Activated gamma-delta T cell (primary cell): ENCODE measurements around the gene ZNF410.
"Not testable (repeated sequence)": the region's sequence is repeated elsewhere in the genome, so short reads cannot be mapped to it uniquely, and the experiment has no call there.

ENCODE experiments used
- DNase-seq: peaks from one replicate; lab custom pipeline; 2025; lab: John Stamatoyannopoulos, UW
- total RNA-seq, 2 donors: gene quantifications; one replicate each; lab custom pipeline; 2026; lab: John Stamatoyannopoulos, UW

ZNF410 gene
- total RNA-seq: 8.5 to 9.2 reads per million in 2 donors

- DNase-seq: peak; percentile 82
Measured at GRCh38 chr14:73886449-73887317, at the start of gene ZNF410. ZNF410 (plus strand) TSS chr14:73886859; CDS start chr14:73892176, 5,317 bp downstream.

GRCh38 chr14:73838293-73839034 lies 48.2 kb upstream of the ZNF410 start:
- not testable (repeated sequence) for DNase-seq

GRCh38 chr14:73842201-73842600 lies 44.5 kb upstream of the ZNF410 start:
- no peak for DNase-seq

- no peak for DNase-seq
Measured at GRCh38 chr14:73842851-73843250, 43.8 kb upstream of the ZNF410 start.

GRCh38 chr14:73843296-73843695 lies 43.4 kb upstream of the ZNF410 start:
- no peak for DNase-seq

GRCh38 chr14:73846947-73847346 lies 39.7 kb upstream of the ZNF410 start:
- DNase-seq: no peak

- no peak for DNase-seq
Measured at GRCh38 chr14:73851000-73851399, 35.7 kb upstream of the ZNF410 start.

GRCh38 chr14:73851567-73852382 lies 34.9 kb upstream of the ZNF410 start, which contains the start of gene PTGR2:
PTGR2 (plus strand) TSS chr14:73851831; CDS start chr14:73858863, 7,032 bp downstream.
- peak; percentile 76 for DNase-seq

GRCh38 chr14:73859145-73859544 lies 27.5 kb upstream of the ZNF410 start:
- no peak for DNase-seq

GRCh38 chr14:73861073-73861472 lies 25.6 kb upstream of the ZNF410 start:
- no peak for DNase-seq

GRCh38 chr14:73862480-73862879 lies 24.2 kb upstream of the ZNF410 start:
- DNase-seq: no peak

GRCh38 chr14:73863209-73863608 lies 23.4 kb upstream of the ZNF410 start:
- no peak for DNase-seq

- DNase-seq: no peak
Measured at GRCh38 chr14:73865534-73866113, 21.0 kb upstream of the ZNF410 start.

GRCh38 chr14:73869754-73870153 lies 16.9 kb upstream of the ZNF410 start:
- not testable (repeated sequence) for DNase-seq

GRCh38 chr14:73870525-73871235 lies 16.0 kb upstream of the ZNF410 start:
- DNase-seq: no peak

- DNase-seq: no peak
Measured at GRCh38 chr14:73873660-73874059, 13.0 kb upstream of the ZNF410 start.

- DNase-seq: no peak
Measured at GRCh38 chr14:73877790-73878189, 8.9 kb upstream of the ZNF410 start.

- no peak for DNase-seq
Measured at GRCh38 chr14:73878436-73878835, 8.2 kb upstream of the ZNF410 start.

- no peak for DNase-seq
Measured at GRCh38 chr14:73879027-73879426, 7.6 kb upstream of the ZNF410 start.

- no peak for DNase-seq
Measured at GRCh38 chr14:73884438-73885190, 2.0 kb upstream of the ZNF410 start.
